Measurements from ENCODE around the gene BTBD10. TPM values are rescaled to one million over a fixed set of nuclear protein-coding genes. Genes with fewer than 3 reads are reported as not detected.

Gene BTBD10
- total RNA-seq, 1 donor from 2014 or later: 18.8 TPM

- Mint-ChIP-seq H3K27me3 (no peaks in the 10 kb centered on the region), H3K36me3 (ENCODE audit: low read depth) (peaks cover 80% of the 10 kb centered on the region), H3K4me1 (no peaks in the 10 kb centered on the region), H3K9me3 (no peaks in the 10 kb centered on the region), H3K4me3 (no peak overlapping the region), H3K27ac (no peak overlapping the region)
- POLR2A ChIA-PET: no interaction called here
- ATAC-seq (ENCODE audit: low read depth): no peak
- no peak for DNase-seq
- CTCF ChIA-PET: no interaction called here
- TF ChIP-seq, protein P1, sequence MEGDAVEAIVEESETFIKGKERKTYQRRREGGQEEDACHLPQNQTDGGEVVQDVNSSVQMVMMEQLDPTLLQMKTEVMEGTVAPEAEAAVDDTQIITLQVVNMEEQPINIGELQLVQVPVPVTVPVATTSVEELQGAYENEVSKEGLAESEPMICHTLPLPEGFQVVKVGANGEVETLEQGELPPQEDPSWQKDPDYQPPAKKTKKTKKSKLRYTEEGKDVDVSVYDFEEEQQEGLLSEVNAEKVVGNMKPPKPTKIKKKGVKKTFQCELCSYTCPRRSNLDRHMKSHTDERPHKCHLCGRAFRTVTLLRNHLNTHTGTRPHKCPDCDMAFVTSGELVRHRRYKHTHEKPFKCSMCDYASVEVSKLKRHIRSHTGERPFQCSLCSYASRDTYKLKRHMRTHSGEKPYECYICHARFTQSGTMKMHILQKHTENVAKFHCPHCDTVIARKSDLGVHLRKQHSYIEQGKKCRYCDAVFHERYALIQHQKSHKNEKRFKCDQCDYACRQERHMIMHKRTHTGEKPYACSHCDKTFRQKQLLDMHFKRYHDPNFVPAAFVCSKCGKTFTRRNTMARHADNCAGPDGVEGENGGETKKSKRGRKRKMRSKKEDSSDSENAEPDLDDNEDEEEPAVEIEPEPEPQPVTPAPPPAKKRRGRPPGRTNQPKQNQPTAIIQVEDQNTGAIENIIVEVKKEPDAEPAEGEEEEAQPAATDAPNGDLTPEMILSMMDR (IDR thresholded peaks at IDR 0.05): no peak
- intact Hi-C loops (cut with micrococcal nuclease): no loop called here
Observed at GRCh38 chr11:13380731-13381130, 82.3 kb downstream of the BTBD10 start.

- Mint-ChIP-seq H3K27ac (no peak overlapping the region), H3K4me1 (no peaks in the 10 kb centered on the region)
Observed at GRCh38 chr11:13378316-13378715, 84.7 kb downstream of the BTBD10 start.

GRCh38 chr11:13376838-13377237, 86.2 kb downstream of the BTBD10 start:
- intact Hi-C loops (cut with micrococcal nuclease): no loop called here
- H3K4me1 Mint-ChIP-seq: no peaks in the 10 kb centered on the region
- ChIA-PET CTCF (no interaction called here), POLR2A (no interaction called here)
- ATAC-seq (ENCODE audit: low read depth): no peak
- H3K4me3 Mint-ChIP-seq: no peak overlapping the region
- no peak overlapping the region for H3K27ac Mint-ChIP-seq
- DNase-seq: no peak
- no peaks in the 10 kb centered on the region for H3K9me3 Mint-ChIP-seq
- H3K27me3 Mint-ChIP-seq: no peaks in the 10 kb centered on the region
- H3K36me3 Mint-ChIP-seq (ENCODE audit: low read depth): peaks cover 74% of the 10 kb centered on the region
- TF ChIP-seq, protein P1 (IDR thresholded peaks at IDR 0.05): no peak

More at GRCh38 chr11:13378316-13378715, 84.7 kb downstream of the BTBD10 start:
- Mint-ChIP-seq H3K27me3 (no peaks in the 10 kb centered on the region), H3K4me3 (no peak overlapping the region), H3K36me3 (ENCODE audit: low read depth) (peaks cover 88% of the 10 kb centered on the region), H3K9me3 (no peaks in the 10 kb centered on the region)
- intact Hi-C loops (cut with micrococcal nuclease): no loop called here
- TF ChIP-seq, protein P1 (IDR thresholded peaks at IDR 0.05): no peak
- DNase-seq (no peak), ATAC-seq (ENCODE audit: low read depth) (no peak)
- ChIA-PET CTCF (no interaction called here), POLR2A (interaction anchor here (0.5 kb wide), 1 partner anchor 380 kb away, joined by 3 read pairs; no protein-coding TSS in a partner anchor)

DNA sequence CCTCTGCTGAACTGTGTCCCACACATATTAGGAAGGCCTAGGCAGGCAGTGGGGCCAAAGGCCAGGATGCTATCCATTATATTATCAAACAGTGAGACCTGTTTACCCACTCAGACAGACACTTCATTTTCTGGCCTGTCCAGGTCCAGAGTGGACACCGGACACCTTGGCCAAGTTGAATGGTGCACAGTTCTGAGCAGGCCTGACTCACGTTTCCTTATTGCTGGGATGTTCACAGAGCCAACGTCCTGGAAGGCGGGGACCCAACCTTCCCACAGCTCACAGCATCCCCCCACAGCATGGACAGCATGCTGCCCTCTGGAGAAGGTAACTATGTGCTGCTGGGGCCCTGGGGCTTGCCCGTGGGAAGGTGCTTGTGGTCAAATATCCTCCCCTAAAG, 86.6 kb downstream of the BTBD10 start:
- ChIA-PET CTCF (interaction anchor here (1.8 kb wide), 1 partner anchor 9 kb away, joined by 13 read pairs; no protein-coding TSS in a partner anchor), POLR2A (no interaction called here)
- ATAC-seq (ENCODE audit: low read depth) (no peak), DNase-seq (no peak)
- peaks cover 70% of the 10 kb centered on the region for H3K36me3 Mint-ChIP-seq (ENCODE audit: low read depth)
- intact Hi-C loops (cut with micrococcal nuclease): no loop called here
- H3K9me3 Mint-ChIP-seq: no peaks in the 10 kb centered on the region
- no peak overlapping the region for H3K4me3 Mint-ChIP-seq
- H3K27ac Mint-ChIP-seq: no peak overlapping the region
- TF ChIP-seq, protein P1 (IDR thresholded peaks at IDR 0.05): no peak
- H3K27me3 Mint-ChIP-seq: no peaks in the 10 kb centered on the region
- no peaks in the 10 kb centered on the region for H3K4me1 Mint-ChIP-seq

DNA sequence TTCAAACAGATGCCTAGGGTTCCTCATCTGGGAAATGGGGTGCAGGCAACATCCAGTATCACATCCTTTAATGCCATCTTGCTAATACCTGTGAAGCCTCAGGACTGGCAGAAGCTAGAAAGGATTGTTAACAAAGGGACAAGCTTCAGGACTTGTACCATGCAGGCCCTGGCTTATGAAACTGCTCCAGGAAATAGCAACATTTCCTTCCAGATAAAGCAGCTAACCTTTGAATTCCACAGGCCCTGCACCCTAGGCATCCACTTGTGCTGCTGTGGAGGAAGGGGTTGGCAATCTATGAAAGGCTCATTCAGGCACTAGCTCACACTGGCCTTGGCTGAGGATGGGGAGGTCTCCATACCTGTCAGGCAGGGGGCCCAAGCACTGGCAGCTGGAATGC, 87.2 kb downstream of the BTBD10 start:
- Mint-ChIP-seq H3K36me3 (ENCODE audit: low read depth) (peaks cover 64% of the 10 kb centered on the region), H3K9me3 (no peaks in the 10 kb centered on the region), H3K4me3 (no peak overlapping the region), H3K27me3 (no peaks in the 10 kb centered on the region), H3K27ac (no peak overlapping the region), H3K4me1 (no peaks in the 10 kb centered on the region)
- TF ChIP-seq, protein P1 (IDR thresholded peaks at IDR 0.05): no peak
- ATAC-seq (ENCODE audit: low read depth) (no peak), DNase-seq (no peak)
- CTCF ChIA-PET: interaction anchor here (1.8 kb wide), 1 partner anchor 10 kb away, joined by 13 read pairs; no protein-coding TSS in a partner anchor
- POLR2A ChIA-PET: no interaction called here
- intact Hi-C loops (cut with micrococcal nuclease): no loop called here
